ENCODE results near the gene AGBL1. TPM values are rescaled to one million over a fixed set of nuclear protein-coding genes. Genes with fewer than 3 reads are reported as not detected.
A peak's percentile ranks its signal among the peaks of the same experiment; 100 is the strongest.

The AGBL1 gene
- total RNA-seq, 2 experiments from 2014 or later, result not detected

DNA sequence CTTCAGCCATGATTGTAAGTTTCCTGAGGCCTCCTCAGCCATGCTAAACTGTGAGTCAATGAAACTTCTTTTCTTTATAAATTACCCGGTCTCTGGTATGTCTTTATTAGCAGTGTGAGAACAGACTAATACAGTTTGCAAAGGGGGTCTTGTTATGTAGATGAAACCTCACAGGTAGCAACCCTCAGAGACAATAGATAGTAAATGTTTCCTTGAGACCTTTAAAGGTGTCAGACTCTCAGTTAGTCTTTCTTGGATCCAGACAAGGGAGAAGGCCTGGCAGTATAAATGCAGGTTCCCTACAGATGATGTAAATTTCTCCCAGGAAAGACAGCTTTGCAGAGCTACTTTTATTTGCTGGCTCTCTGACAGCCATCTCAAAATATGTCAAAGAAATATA lies 510.8 kb downstream of the AGBL1 start:
- Mint-ChIP-seq H3K4me3 (no peak overlapping the region), H3K27ac (no peak overlapping the region), H3K4me1 (ENCODE audit: low read depth) (no peaks in the 10 kb centered on the region), H3K9me3 (peaks cover 4% of the 10 kb centered on the region), H3K36me3 (ENCODE audit: low read depth) (peaks cover 3% of the 10 kb centered on the region), H3K27me3 (ENCODE audit: low read depth) (no peaks in the 10 kb centered on the region)
- DNase-seq, result no peak
- intact Hi-C loops (cut with micrococcal nuclease), result no loop called here
- CTCF ChIA-PET, result no interaction called here

DNA sequence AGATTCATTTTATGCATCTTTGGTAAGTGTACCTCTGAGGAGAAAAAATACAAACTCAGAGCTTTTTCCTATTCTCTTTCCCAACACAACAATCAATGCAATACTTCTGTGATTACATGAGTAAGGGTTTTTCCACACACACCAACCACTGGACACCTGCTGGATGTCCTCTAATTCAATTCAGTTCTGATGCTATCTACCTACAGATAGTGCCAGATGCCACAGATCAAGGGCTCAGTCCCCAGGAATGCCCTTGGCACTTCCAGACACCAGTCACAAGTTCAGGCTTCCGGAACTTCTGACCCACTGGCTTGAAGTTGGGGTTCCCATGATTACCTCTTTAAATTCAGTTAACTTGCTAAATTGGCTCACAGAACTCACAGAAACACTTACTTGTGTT lies 511.5 kb downstream of the AGBL1 start:
- H3K27ac Mint-ChIP-seq, result no peak overlapping the region
- CTCF ChIA-PET, result no interaction called here
- no peak overlapping the region for H3K4me3 Mint-ChIP-seq
- no peaks in the 10 kb centered on the region for H3K4me1 Mint-ChIP-seq (ENCODE audit: low read depth)
- H3K27me3 Mint-ChIP-seq (ENCODE audit: low read depth), result no peaks in the 10 kb centered on the region
- intact Hi-C loops (cut with micrococcal nuclease), result no loop called here
- H3K36me3 Mint-ChIP-seq (ENCODE audit: low read depth), result peaks cover 3% of the 10 kb centered on the region
- peaks cover 4% of the 10 kb centered on the region for H3K9me3 Mint-ChIP-seq
- DNase-seq, result no peak

DNA sequence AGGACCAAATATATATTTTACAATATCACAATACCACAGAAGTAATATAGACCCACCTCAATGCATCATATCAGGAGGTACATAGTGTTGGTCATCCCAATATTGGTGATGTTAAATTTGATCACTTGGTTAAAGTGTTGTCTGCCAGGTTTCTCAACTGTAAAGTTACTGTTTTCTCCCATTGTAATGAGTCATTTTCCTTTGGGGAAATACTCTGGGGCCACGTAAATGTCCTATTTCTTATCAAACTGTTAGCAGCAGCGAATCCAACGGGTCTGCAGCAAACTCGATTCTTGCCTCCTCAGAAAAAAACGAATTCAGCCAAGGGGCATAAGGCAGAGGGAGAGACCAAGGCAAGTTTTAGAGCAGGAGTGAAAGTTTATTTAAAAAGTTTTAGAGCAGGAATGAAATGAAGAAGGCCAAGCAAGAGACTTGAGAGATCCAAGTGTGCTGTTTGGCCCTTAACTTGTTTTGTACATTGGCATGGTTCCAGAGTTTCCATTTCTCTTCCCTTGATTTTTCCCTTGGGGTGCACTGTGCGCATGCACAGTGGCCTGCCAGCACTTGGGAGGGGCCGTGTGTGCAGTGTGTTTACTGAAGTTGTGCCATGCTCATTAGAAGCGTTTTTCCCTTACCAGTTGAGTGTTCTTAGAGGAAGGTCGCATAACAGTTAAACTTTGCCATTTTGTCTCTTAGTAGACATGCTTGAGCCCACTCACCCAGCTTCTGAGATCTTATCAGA lies 512.5 kb downstream of the AGBL1 start:
- DNase-seq, result no peak
- no peak overlapping the region for H3K27ac Mint-ChIP-seq
- intact Hi-C loops (cut with micrococcal nuclease), result no loop called here
- H3K4me1 Mint-ChIP-seq (ENCODE audit: low read depth), result no peaks in the 10 kb centered on the region
- CTCF ChIA-PET, result no interaction called here
- H3K4me3 Mint-ChIP-seq, result no peak overlapping the region
- H3K27me3 Mint-ChIP-seq (ENCODE audit: low read depth), result no peaks in the 10 kb centered on the region
- peaks cover 4% of the 10 kb centered on the region for H3K9me3 Mint-ChIP-seq
- H3K36me3 Mint-ChIP-seq (ENCODE audit: low read depth), result peaks cover 3% of the 10 kb centered on the region

DNA sequence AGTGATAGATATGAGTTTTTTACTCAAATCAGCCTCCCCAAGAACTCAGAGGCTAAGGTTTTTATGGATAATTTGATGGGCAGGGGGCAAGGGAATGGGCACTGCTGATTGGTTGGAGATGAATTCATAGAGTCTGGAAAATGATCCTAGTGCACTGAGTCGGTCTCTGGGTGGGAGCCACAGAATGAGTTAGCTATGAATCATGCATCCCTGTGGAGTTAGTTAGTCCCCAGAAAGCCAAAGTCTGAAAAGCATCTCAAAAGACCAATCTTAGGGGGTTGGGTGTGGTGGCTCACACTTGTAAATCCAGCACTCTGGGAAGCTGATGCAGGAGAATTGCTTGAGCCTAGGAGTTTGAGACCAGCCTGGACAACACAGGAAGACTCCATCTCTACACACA lies 516.1 kb downstream of the AGBL1 start:
- no peak overlapping the region for H3K27ac Mint-ChIP-seq
- CTCF ChIA-PET, result no interaction called here
- no peak overlapping the region for H3K4me3 Mint-ChIP-seq
- H3K4me1 Mint-ChIP-seq (ENCODE audit: low read depth), result no peaks in the 10 kb centered on the region
- DNase-seq, result no peak
- peaks cover 3% of the 10 kb centered on the region for H3K36me3 Mint-ChIP-seq (ENCODE audit: low read depth)
- H3K9me3 Mint-ChIP-seq, result peaks cover 4% of the 10 kb centered on the region
- H3K27me3 Mint-ChIP-seq (ENCODE audit: low read depth), result no peaks in the 10 kb centered on the region
- intact Hi-C loops (cut with micrococcal nuclease), result no loop called here

DNA sequence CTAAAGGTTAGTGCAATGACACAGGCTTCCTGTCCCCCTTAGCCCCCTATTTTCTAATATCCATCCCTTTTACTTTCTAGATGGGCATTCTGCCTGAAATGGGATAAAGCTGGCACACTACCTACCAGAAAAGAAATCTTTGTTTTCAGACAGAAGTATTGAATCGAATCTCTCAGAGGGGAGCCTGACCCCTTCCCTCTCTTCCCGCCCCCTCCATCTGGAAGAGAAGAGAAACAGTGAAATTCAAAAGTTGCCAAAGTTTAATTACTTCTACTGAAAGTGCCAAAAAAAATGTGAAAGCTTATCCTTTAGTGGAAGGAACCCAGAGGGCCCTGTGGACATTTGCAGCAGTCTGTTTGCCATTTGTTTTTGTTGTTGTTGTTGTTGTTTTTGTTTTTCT lies 523.8 kb downstream of the AGBL1 start:
- Mint-ChIP-seq H3K36me3 (ENCODE audit: low read depth) (no peaks in the 10 kb centered on the region), H3K27me3 (ENCODE audit: low read depth) (peaks cover 3% of the 10 kb centered on the region), H3K4me3 (no peak overlapping the region), H3K9me3 (peaks cover 2% of the 10 kb centered on the region), H3K27ac (no peak overlapping the region), H3K4me1 (ENCODE audit: low read depth) (no peaks in the 10 kb centered on the region)
- intact Hi-C loops (cut with micrococcal nuclease), result no loop called here
- DNase-seq, result no peak
- CTCF ChIA-PET, result no interaction called here

DNA sequence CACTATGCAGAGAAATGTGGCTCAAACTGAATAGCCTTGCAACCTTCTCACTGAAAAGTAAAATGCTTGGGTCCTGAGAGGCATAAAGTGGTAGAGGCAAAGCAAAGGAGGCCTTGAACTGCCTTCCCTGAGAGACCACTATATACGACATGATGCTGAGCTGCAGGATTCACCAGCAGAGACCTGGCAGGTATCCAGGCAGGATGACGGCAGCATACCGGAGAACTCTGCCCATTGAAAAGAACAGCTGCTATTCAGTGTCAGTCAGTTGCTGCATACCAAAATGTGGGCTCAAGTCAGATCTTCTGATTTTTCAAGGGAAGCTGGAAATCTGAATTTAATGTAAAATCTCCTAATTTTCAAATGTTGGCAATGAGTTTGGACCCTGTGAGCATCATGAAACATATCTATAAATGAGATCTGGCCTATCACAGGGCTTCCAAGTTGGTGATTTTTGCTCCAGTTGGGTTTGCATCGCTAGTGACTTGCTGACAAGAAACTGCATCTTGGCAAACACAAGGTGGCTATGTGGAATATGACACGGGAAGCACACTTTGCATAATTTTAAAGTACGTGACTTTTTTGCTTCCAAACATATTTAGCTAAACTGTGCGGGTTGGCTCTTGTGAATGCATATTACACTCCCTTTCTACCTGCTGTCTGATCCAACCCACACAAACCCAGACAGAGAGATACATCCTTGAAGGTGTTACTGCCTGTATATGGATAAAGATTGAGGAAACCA lies 529.0 kb downstream of the AGBL1 start:
- DNase-seq, result no peak
- Mint-ChIP-seq H3K36me3 (ENCODE audit: low read depth) (no peaks in the 10 kb centered on the region), H3K9me3 (peaks cover 2% of the 10 kb centered on the region), H3K27me3 (ENCODE audit: low read depth) (no peaks in the 10 kb centered on the region), H3K27ac (no peak overlapping the region), H3K4me3 (no peak overlapping the region), H3K4me1 (ENCODE audit: low read depth) (peaks cover 20% of the 10 kb centered on the region)
- CTCF ChIA-PET, result no interaction called here
- intact Hi-C loops (cut with micrococcal nuclease), result no loop called here

DNA sequence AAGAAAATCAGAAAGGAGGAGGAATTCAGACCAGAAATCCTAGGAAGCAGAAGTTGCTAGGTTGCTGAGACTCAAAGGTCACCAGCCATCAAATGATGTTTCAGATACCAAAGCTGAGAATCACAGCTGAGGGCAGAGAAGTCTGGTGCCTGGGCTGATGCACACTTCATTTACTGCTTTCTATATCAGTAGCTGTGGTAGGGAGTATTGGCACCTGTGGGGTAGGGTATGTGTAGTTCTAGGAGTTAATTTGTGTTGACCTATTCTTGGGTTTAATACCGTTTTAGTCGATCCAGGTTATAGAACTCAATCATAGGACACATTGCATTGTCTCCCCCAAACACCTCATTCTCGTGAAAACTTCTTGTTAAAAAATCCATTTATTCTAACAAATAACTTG lies 529.6 kb downstream of the AGBL1 start:
- Mint-ChIP-seq H3K36me3 (ENCODE audit: low read depth) (no peaks in the 10 kb centered on the region), H3K4me1 (ENCODE audit: low read depth) (peaks cover 20% of the 10 kb centered on the region), H3K9me3 (peaks cover 2% of the 10 kb centered on the region), H3K27ac (no peak overlapping the region), H3K4me3 (no peak overlapping the region), H3K27me3 (ENCODE audit: low read depth) (no peaks in the 10 kb centered on the region)
- no peak for DNase-seq
- CTCF ChIA-PET, result no interaction called here
- intact Hi-C loops (cut with micrococcal nuclease), result no loop called here

DNA sequence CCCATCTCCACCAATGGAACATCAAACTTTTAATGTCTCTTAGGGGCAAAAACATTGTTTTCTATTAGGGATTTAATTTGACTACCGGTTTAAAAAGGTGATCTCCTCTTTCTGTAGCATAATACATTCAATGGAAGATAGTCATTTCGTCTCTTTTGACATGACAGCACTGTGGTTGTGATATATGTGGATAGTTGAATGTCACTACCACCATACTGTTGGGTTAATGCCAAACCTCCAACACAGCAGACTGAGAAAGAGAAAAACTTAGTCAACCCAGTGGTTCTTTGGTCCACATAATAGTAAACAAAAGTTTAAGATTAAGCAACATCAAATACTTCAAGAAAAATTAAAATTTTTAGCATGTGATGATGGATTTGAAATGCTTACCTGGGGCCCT lies 530.4 kb downstream of the AGBL1 start:
- H3K27ac Mint-ChIP-seq, result no peak overlapping the region
- peaks cover 26% of the 10 kb centered on the region for H3K4me1 Mint-ChIP-seq (ENCODE audit: low read depth)
- no peaks in the 10 kb centered on the region for H3K27me3 Mint-ChIP-seq (ENCODE audit: low read depth)
- H3K36me3 Mint-ChIP-seq (ENCODE audit: low read depth), result no peaks in the 10 kb centered on the region
- peaks cover 2% of the 10 kb centered on the region for H3K9me3 Mint-ChIP-seq
- no peak for DNase-seq
- H3K4me3 Mint-ChIP-seq, result no peak overlapping the region
- intact Hi-C loops (cut with micrococcal nuclease), result loop anchor here (5.0 kb wide), 1 partner anchor 42 kb away; no protein-coding TSS in a partner anchor
- CTCF ChIA-PET, result no interaction called here

DNA sequence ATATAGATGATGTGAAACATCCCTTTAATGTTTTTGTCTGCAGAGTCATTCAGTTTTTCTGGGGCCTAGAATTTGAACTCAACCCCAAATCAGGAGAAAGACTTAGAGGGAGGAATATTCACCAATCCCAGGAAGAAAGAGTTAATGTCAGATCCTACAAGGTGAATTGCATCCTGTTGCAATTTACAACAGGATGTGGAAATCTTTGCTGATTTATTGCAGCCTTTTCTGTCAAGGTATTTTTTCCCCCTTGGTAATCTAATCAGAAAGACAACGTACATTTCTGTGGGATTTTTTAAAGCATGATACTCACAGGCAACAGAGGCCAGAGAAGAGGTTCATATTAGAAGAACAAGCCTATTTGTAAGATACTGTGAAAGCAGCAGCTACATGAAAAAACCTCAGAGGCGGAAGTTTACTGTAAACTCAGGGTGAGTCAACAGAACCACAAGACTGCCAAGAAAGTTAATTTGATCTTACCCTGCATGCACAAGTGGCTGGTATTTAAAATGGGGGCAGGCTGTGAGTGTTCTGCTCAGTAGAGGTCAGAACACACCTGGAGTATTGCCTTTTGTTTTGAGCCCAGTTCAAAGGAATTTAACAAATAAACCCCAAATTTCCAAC lies 531.9 kb downstream of the AGBL1 start:
- H3K9me3 Mint-ChIP-seq, result no peaks in the 10 kb centered on the region
- no peak overlapping the region for H3K4me3 Mint-ChIP-seq
- peak; percentile 12 for DNase-seq
- intact Hi-C loops (cut with micrococcal nuclease), result loop anchor here (5.0 kb wide), 1 partner anchor 41 kb away; no protein-coding TSS in a partner anchor
- no peaks in the 10 kb centered on the region for H3K36me3 Mint-ChIP-seq (ENCODE audit: low read depth)
- peaks cover 40% of the 10 kb centered on the region for H3K4me1 Mint-ChIP-seq (ENCODE audit: low read depth)
- CTCF ChIA-PET, result no interaction called here
- no peak overlapping the region for H3K27ac Mint-ChIP-seq
- no peaks in the 10 kb centered on the region for H3K27me3 Mint-ChIP-seq (ENCODE audit: low read depth)

DNA sequence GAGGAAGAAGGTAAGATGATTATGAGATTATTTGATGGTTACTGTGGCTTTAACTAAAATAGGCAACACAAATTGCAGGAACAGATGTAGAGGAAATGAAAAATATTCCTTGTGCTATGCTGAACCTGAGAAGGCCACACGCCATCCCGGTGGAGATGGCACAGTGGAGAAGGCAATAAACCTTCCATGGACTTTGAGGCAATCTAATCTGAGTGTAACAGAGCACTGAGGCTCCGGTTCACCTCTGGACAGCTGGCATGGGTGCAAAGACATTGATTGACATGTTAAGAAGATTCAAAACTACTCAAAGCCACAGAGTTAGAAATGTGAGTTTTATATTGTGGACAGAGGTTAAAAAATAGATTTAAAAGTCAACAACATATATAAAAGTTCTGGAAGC lies 535.7 kb downstream of the AGBL1 start:
- Mint-ChIP-seq H3K36me3 (ENCODE audit: low read depth) (no peaks in the 10 kb centered on the region), H3K27ac (no peak overlapping the region), H3K4me3 (no peak overlapping the region), H3K27me3 (ENCODE audit: low read depth) (no peaks in the 10 kb centered on the region), H3K4me1 (ENCODE audit: low read depth) (peaks cover 49% of the 10 kb centered on the region), H3K9me3 (no peaks in the 10 kb centered on the region)
- intact Hi-C loops (cut with micrococcal nuclease), result no loop called here
- DNase-seq, result no peak
- CTCF ChIA-PET, result interaction anchor here (1.0 kb wide), 1 partner anchor 9 kb away, joined by 4 read pairs; no protein-coding TSS in a partner anchor

DNA sequence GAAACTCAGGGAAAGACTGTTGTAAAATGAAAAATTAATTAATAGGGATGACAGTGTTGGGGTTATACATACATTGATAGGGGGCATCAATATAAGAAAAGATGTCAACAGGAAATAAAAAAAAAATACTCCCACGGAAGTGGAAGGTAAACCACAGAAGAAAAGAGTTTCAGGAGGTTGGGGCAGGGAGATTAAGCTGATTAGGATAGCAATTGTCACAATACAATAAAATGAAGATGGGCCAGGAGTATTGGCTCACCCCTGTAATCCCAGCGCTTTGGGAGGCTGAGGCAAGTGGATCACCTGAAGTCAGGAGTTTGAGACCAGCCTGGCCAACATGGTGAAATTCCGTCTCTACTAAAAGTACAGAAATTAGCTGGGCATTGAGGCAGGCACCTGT lies 536.1 kb downstream of the AGBL1 start:
- CTCF ChIA-PET, result interaction anchor here (1.0 kb wide), 1 partner anchor 9 kb away, joined by 4 read pairs; no protein-coding TSS in a partner anchor

DNA sequence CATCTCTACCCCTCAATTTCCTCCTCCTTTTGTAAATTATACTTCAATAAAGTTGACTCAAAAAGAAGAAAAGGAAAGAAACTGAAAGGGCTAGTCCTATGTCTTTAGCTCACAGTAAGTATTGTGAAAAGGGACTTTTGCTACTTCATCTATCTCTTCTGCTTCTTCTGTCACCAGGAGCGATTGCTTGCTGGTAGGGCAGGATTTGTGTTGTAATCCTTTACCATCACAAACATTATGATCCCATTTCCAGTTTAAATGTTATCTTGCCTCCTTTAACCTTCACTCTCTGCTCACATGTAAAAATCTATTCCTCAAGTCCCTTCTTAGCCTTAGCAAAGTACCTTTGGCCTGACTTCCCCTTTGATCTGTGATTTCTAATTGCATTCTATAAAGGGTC lies 537.1 kb downstream of the AGBL1 start:
- no peak for DNase-seq
- CTCF ChIA-PET, result no interaction called here
- Mint-ChIP-seq H3K9me3 (no peaks in the 10 kb centered on the region), H3K36me3 (ENCODE audit: low read depth) (no peaks in the 10 kb centered on the region), H3K4me1 (ENCODE audit: low read depth) (peaks cover 47% of the 10 kb centered on the region), H3K27me3 (ENCODE audit: low read depth) (no peaks in the 10 kb centered on the region), H3K4me3 (no peak overlapping the region), H3K27ac (no peak overlapping the region)
- intact Hi-C loops (cut with micrococcal nuclease), result no loop called here

More for the DNA sequence above, 536.1 kb downstream of the AGBL1 start:
- no peak for DNase-seq
- H3K36me3 Mint-ChIP-seq (ENCODE audit: low read depth), result no peaks in the 10 kb centered on the region
- H3K27me3 Mint-ChIP-seq (ENCODE audit: low read depth), result no peaks in the 10 kb centered on the region
- no peak overlapping the region for H3K4me3 Mint-ChIP-seq
- peaks cover 53% of the 10 kb centered on the region for H3K4me1 Mint-ChIP-seq (ENCODE audit: low read depth)
- H3K9me3 Mint-ChIP-seq, result no peaks in the 10 kb centered on the region
- no peak overlapping the region for H3K27ac Mint-ChIP-seq
- intact Hi-C loops (cut with micrococcal nuclease), result no loop called here

Measured in activated naive CD4-positive, alpha-beta T cell treated with anti-CD3 and anti-CD28 coated beads for 36 hours (primary cell).